Liver (tissue), 3 donors: ENCODE results near the gene ZNF740.

Source experiments
- EGR1 ChIP-seq, 2 donors: IDR thresholded peaks; 2 replicates each; pipeline ENCODE4 v1.6.1; 2016 to 2018; ENCODE audit warnings: antibody characterized with exemption in 2 of 2, low read depth in 2 of 2
- GABPA ChIP-seq, 2 donors: IDR thresholded peaks in 1 of 2; conservative IDR thresholded peaks in 1 of 2; 2 replicates each; pipeline ENCODE4 v1.6.1; 2016; ENCODE audit warnings: antibody characterized with exemption in 2 of 2, mild to moderate bottlenecking in 1 of 2, moderate library complexity in 1 of 2
- HNF4G ChIP-seq: IDR thresholded peaks from 2 replicates; pipeline ENCODE4 v1.6.1; 2016; ENCODE audit warnings: antibody characterized with exemption
- RAD21 ChIP-seq, 2 donors: IDR thresholded peaks; 2 replicates each; pipeline ENCODE4 v1.6.1; 2016; ENCODE audit warnings: antibody characterized with exemption in 2 of 2, mild to moderate bottlenecking in 2 of 2
- TAF1 ChIP-seq: conservative IDR thresholded peaks from 2 replicates; pipeline ENCODE4 v1.6.1; 2016; ENCODE audit warnings: antibody characterized with exemption, mild to moderate bottlenecking
- TF ChIP-seq, protein P1 (sequence below): fragments of 150-350 bp; IDR thresholded peaks from 2 replicates; pipeline ENCODE4 v1.5.1; 2017; ENCODE audit warnings: improper control_type of control experiment, low read depth, low read length; ENCODE audit not compliant: missing input control
- TF ChIP-seq, protein P2 (sequence below): IDR thresholded peaks from 2 replicates; pipeline ENCODE4 v1.6.1; 2016; ENCODE audit warnings: antibody characterized with exemption, mild to moderate bottlenecking
- TF ChIP-seq, protein P3 (sequence below): IDR thresholded peaks from 2 replicates; pipeline ENCODE4 v1.6.1; 2016; ENCODE audit warnings: antibody characterized with exemption
- donor health status: healthy.
- donor health status: healthy.

DNA sequence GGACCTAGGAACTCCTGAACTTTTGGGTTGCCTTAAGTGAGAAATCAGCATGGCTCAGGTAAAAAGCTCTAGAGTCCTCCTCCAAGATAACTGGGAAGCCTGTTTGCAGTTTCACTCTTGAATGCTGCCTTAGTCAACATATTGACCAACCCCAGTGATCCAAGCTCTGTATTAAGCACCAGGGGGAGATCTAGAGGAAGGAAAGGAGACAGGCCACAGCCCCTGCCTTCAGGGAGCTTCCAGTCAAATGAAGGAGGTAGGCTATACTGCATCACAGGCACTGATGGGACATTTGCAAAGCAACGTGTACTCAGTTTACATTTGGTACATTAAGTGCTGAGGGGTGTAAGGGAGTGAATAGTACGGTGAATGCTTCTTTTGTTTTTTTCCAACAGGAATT lies 1.4 kb downstream of the ZNF740 start:
- TF ChIP-seq, protein P1, sequence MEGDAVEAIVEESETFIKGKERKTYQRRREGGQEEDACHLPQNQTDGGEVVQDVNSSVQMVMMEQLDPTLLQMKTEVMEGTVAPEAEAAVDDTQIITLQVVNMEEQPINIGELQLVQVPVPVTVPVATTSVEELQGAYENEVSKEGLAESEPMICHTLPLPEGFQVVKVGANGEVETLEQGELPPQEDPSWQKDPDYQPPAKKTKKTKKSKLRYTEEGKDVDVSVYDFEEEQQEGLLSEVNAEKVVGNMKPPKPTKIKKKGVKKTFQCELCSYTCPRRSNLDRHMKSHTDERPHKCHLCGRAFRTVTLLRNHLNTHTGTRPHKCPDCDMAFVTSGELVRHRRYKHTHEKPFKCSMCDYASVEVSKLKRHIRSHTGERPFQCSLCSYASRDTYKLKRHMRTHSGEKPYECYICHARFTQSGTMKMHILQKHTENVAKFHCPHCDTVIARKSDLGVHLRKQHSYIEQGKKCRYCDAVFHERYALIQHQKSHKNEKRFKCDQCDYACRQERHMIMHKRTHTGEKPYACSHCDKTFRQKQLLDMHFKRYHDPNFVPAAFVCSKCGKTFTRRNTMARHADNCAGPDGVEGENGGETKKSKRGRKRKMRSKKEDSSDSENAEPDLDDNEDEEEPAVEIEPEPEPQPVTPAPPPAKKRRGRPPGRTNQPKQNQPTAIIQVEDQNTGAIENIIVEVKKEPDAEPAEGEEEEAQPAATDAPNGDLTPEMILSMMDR, result no peak
- TF ChIP-seq RAD21 (IDR thresholded peaks at IDR 0.05), result no peak
- no peak for TF ChIP-seq HNF4G
- TF ChIP-seq, protein P2, sequence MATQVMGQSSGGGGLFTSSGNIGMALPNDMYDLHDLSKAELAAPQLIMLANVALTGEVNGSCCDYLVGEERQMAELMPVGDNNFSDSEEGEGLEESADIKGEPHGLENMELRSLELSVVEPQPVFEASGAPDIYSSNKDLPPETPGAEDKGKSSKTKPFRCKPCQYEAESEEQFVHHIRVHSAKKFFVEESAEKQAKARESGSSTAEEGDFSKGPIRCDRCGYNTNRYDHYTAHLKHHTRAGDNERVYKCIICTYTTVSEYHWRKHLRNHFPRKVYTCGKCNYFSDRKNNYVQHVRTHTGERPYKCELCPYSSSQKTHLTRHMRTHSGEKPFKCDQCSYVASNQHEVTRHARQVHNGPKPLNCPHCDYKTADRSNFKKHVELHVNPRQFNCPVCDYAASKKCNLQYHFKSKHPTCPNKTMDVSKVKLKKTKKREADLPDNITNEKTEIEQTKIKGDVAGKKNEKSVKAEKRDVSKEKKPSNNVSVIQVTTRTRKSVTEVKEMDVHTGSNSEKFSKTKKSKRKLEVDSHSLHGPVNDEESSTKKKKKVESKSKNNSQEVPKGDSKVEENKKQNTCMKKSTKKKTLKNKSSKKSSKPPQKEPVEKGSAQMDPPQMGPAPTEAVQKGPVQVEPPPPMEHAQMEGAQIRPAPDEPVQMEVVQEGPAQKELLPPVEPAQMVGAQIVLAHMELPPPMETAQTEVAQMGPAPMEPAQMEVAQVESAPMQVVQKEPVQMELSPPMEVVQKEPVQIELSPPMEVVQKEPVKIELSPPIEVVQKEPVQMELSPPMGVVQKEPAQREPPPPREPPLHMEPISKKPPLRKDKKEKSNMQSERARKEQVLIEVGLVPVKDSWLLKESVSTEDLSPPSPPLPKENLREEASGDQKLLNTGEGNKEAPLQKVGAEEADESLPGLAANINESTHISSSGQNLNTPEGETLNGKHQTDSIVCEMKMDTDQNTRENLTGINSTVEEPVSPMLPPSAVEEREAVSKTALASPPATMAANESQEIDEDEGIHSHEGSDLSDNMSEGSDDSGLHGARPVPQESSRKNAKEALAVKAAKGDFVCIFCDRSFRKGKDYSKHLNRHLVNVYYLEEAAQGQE, result no peak
- TF ChIP-seq EGR1 (IDR thresholded peaks at IDR 0.05; ENCODE audit: low read depth in 2 of 2), result no peak
- no peak for TF ChIP-seq TAF1
- TF ChIP-seq, protein P3, sequence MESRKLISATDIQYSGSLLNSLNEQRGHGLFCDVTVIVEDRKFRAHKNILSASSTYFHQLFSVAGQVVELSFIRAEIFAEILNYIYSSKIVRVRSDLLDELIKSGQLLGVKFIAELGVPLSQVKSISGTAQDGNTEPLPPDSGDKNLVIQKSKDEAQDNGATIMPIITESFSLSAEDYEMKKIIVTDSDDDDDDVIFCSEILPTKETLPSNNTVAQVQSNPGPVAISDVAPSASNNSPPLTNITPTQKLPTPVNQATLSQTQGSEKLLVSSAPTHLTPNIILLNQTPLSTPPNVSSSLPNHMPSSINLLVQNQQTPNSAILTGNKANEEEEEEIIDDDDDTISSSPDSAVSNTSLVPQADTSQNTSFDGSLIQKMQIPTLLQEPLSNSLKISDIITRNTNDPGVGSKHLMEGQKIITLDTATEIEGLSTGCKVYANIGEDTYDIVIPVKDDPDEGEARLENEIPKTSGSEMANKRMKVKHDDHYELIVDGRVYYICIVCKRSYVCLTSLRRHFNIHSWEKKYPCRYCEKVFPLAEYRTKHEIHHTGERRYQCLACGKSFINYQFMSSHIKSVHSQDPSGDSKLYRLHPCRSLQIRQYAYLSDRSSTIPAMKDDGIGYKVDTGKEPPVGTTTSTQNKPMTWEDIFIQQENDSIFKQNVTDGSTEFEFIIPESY, result no peak
- no peak for TF ChIP-seq GABPA (IDR thresholded peaks at IDR 0.05 in 1 of 2, conservative IDR thresholded peaks at IDR 0.05 in 1 of 2)
